GM23338 (cell line): ENCODE data around the gene DTNBP1.

ENCODE experiments used
- CTCF ChIP-seq, 2 experiments: fragments of 200-600 bp in 1 of 2; sonication (generic) in 1 of 2; conservative IDR thresholded peaks; 2 replicates each; pipeline versions ENCODE4 v1.5.1 to v1.6.1; 2016 to 2017; ENCODE audit warnings: antibody characterized with exemption in 2 of 2, low read depth in 2 of 2, mild to moderate bottlenecking in 2 of 2, moderate library complexity in 1 of 2
- JUNB ChIP-seq: IDR thresholded peaks from one replicate; pipeline ENCODE4 v1.6.1; 2016; ENCODE audit warnings: antibody characterized with exemption; ENCODE audit not compliant: unreplicated experiment

GRCh38 chr6:15555101-15556038 is 107.5 kb downstream of the DTNBP1 start:
- TF ChIP-seq CTCF (conservative IDR thresholded peaks at IDR 0.05; ENCODE audit: low read depth in 2 of 2), result no peak
- TF ChIP-seq JUNB, result no peak
